A549 treated with CpdA at 1 μM for 4 hours (cell line): ENCODE results near the gene APOB. TPM values are rescaled to one million over a fixed set of nuclear protein-coding genes. Genes with fewer than 3 reads are reported as not detected.

Source experiments
- total RNA-seq: library from RNA; stranded (reverse); fragments of 200-300 nt; extraction: Qiagen RNA extraction; gene quantifications from 5 replicates; pipeline ENCODE4 v1.2.3, GENCODE V29; 2022; ENCODE audit warnings: low read depth

The APOB gene, protein sequence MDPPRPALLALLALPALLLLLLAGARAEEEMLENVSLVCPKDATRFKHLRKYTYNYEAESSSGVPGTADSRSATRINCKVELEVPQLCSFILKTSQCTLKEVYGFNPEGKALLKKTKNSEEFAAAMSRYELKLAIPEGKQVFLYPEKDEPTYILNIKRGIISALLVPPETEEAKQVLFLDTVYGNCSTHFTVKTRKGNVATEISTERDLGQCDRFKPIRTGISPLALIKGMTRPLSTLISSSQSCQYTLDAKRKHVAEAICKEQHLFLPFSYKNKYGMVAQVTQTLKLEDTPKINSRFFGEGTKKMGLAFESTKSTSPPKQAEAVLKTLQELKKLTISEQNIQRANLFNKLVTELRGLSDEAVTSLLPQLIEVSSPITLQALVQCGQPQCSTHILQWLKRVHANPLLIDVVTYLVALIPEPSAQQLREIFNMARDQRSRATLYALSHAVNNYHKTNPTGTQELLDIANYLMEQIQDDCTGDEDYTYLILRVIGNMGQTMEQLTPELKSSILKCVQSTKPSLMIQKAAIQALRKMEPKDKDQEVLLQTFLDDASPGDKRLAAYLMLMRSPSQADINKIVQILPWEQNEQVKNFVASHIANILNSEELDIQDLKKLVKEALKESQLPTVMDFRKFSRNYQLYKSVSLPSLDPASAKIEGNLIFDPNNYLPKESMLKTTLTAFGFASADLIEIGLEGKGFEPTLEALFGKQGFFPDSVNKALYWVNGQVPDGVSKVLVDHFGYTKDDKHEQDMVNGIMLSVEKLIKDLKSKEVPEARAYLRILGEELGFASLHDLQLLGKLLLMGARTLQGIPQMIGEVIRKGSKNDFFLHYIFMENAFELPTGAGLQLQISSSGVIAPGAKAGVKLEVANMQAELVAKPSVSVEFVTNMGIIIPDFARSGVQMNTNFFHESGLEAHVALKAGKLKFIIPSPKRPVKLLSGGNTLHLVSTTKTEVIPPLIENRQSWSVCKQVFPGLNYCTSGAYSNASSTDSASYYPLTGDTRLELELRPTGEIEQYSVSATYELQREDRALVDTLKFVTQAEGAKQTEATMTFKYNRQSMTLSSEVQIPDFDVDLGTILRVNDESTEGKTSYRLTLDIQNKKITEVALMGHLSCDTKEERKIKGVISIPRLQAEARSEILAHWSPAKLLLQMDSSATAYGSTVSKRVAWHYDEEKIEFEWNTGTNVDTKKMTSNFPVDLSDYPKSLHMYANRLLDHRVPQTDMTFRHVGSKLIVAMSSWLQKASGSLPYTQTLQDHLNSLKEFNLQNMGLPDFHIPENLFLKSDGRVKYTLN (N-terminal part only)
- 0.29 TPM in 1 of 5 replicates, not detected in the others for total RNA-seq

GRCh38 chr2:21043744-21044532 lies at the start of gene APOB:
Gene APOB (minus strand): TSS chr2:21044073. CDS start chr2:21043945, 128 bp downstream.

Other genes starting within 250 kb of the APOB start
- 16.5 to 20.5 TPM (median 19.6 TPM) in 5 replicates for gene LDAH, start 221.0 kb downstream of the APOB start, total RNA-seq
- not detected in 5 replicates for gene TDRD15, start 79.9 kb upstream of the APOB start, total RNA-seq